Measurements from ENCODE around the gene EEF2K.

DNA sequence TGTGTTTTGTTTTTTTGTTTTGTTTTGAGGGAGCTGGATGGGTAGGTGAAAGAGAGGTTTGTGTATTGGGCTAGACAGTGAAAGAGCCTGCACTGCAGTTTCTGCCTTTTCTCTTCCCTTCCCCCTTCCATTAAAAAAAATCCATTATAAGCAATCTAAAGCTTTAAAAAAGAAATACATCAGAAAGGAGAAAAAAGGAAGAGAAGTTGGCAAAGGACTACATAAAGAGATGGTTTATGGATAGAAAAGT is 10.7 kb upstream of the EEF2K start:
- TF ChIP-seq, protein P1, sequence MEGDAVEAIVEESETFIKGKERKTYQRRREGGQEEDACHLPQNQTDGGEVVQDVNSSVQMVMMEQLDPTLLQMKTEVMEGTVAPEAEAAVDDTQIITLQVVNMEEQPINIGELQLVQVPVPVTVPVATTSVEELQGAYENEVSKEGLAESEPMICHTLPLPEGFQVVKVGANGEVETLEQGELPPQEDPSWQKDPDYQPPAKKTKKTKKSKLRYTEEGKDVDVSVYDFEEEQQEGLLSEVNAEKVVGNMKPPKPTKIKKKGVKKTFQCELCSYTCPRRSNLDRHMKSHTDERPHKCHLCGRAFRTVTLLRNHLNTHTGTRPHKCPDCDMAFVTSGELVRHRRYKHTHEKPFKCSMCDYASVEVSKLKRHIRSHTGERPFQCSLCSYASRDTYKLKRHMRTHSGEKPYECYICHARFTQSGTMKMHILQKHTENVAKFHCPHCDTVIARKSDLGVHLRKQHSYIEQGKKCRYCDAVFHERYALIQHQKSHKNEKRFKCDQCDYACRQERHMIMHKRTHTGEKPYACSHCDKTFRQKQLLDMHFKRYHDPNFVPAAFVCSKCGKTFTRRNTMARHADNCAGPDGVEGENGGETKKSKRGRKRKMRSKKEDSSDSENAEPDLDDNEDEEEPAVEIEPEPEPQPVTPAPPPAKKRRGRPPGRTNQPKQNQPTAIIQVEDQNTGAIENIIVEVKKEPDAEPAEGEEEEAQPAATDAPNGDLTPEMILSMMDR (IDR thresholded peaks at IDR 0.05; ENCODE audit: low read depth, low read length, poor library complexity, severe bottlenecking): no peak
- no peak for TF ChIP-seq EZH2phosphoT487 (IDR thresholded peaks at IDR 0.05; ENCODE audit: borderline replicate concordance, low read length)

Data from DOHH2 (cell line).